HUES6 (cell line): ENCODE results near the gene MICAL2.

Experiments
- H3K27ac ChIP-seq: 2 replicates; pipeline ENCODE4 v1.7.0; 2013; ENCODE audit warnings: low read depth, mild to moderate bottlenecking, low read length, inconsistent platforms
- H3K27me3 ChIP-seq: 2 replicates; pipeline ENCODE4 v1.6.1; 2013; ENCODE audit warnings: low read length; ENCODE audit not compliant: control insufficient read depth, insufficient read depth
- H3K36me3 ChIP-seq: 2 replicates; pipeline ENCODE4 v1.6.1; 2013; ENCODE audit warnings: low read length; ENCODE audit not compliant: control insufficient read depth, insufficient read depth
- H3K4me1 ChIP-seq: 2 replicates; pipeline ENCODE4 v1.6.1; 2013; ENCODE audit warnings: low read length; ENCODE audit not compliant: control insufficient read depth, insufficient read depth
- H3K4me3 ChIP-seq: 2 replicates; pipeline ENCODE4 v1.5.1; 2013; ENCODE audit warnings: low read depth, low read length
- H3K9ac ChIP-seq: one replicate; pipeline ENCODE4 v1.6.1; 2013; ENCODE audit warnings: mild to moderate bottlenecking, low read length
- H3K9me3 ChIP-seq: 2 replicates; pipeline ENCODE4 v1.6.1; 2013; ENCODE audit warnings: low read depth, low read length; ENCODE audit not compliant: control insufficient read depth, insufficient read depth

MICAL2 gene

GRCh38 chr11:12206529-12206928, 96.1 kb downstream of the MICAL2 start:
- Histone ChIP-seq H3K27ac (no peak overlapping the region), H3K4me3 (no peak overlapping the region), H3K9me3 (no peaks in the 10 kb centered on the region), H3K36me3 (no peaks in the 10 kb centered on the region), H3K27me3 (no peaks in the 10 kb centered on the region), H3K4me1 (no peaks in the 10 kb centered on the region), H3K9ac (no peak overlapping the region)

GRCh38 chr11:12207384-12208150, 97.2 kb downstream of the MICAL2 start:
- H3K9ac ChIP-seq, result no peak overlapping the region
- H3K4me3 ChIP-seq, result no peak overlapping the region
- no peaks in the 10 kb centered on the region for H3K4me1 ChIP-seq
- no peaks in the 10 kb centered on the region for H3K36me3 ChIP-seq
- no peak overlapping the region for H3K27ac ChIP-seq
- no peaks in the 10 kb centered on the region for H3K9me3 ChIP-seq
- H3K27me3 ChIP-seq, result no peaks in the 10 kb centered on the region

GRCh38 chr11:12209096-12209495, 98.7 kb downstream of the MICAL2 start:
- Histone ChIP-seq H3K4me1 (peaks cover 7% of the 10 kb centered on the region; the same call in 1 of the 2 replicates), H3K9ac (no peak overlapping the region)

GRCh38 chr11:12210200-12210599, 99.8 kb downstream of the MICAL2 start:
- H3K27me3 ChIP-seq, result no peaks in the 10 kb centered on the region
- H3K4me1 ChIP-seq, result peaks cover 16% of the 10 kb centered on the region; the same call in 1 of the 2 replicates
- H3K9ac ChIP-seq, result no peak overlapping the region
- H3K36me3 ChIP-seq, result no peaks in the 10 kb centered on the region
- H3K27ac ChIP-seq, result no peak overlapping the region
- no peaks in the 10 kb centered on the region for H3K9me3 ChIP-seq
- H3K4me3 ChIP-seq, result no peak overlapping the region

More at GRCh38 chr11:12209096-12209495, 98.7 kb downstream of the MICAL2 start:
- Histone ChIP-seq H3K36me3 (no peaks in the 10 kb centered on the region), H3K27ac (no peak overlapping the region), H3K4me3 (no peak overlapping the region), H3K9me3 (no peaks in the 10 kb centered on the region), H3K27me3 (no peaks in the 10 kb centered on the region)

GRCh38 chr11:12211331-12212065, 101.1 kb downstream of the MICAL2 start:
- Histone ChIP-seq H3K27me3 (no peaks in the 10 kb centered on the region), H3K27ac (no peak overlapping the region), H3K9ac (no peak overlapping the region), H3K36me3 (no peaks in the 10 kb centered on the region), H3K9me3 (no peaks in the 10 kb centered on the region), H3K4me3 (no peak overlapping the region), H3K4me1 (peaks cover 25% of the 10 kb centered on the region; the same call in 1 of the 2 replicates)

GRCh38 chr11:12212174-12212820, 101.9 kb downstream of the MICAL2 start:
- Histone ChIP-seq H3K4me3 (no peak overlapping the region), H3K4me1 (peaks cover 25% of the 10 kb centered on the region; the same call in 1 of the 2 replicates), H3K9me3 (no peaks in the 10 kb centered on the region), H3K36me3 (no peaks in the 10 kb centered on the region), H3K27ac (no peak overlapping the region), H3K27me3 (no peaks in the 10 kb centered on the region), H3K9ac (no peak overlapping the region)

GRCh38 chr11:12212821-12213185, 102.4 kb downstream of the MICAL2 start:
- Histone ChIP-seq H3K4me3 (no peak overlapping the region), H3K27ac (no peak overlapping the region), H3K4me1 (peaks cover 25% of the 10 kb centered on the region; the same call in 1 of the 2 replicates), H3K9me3 (no peaks in the 10 kb centered on the region), H3K27me3 (no peaks in the 10 kb centered on the region), H3K9ac (no peak overlapping the region), H3K36me3 (no peaks in the 10 kb centered on the region)

- Histone ChIP-seq H3K27ac (no peak overlapping the region), H3K9ac (no peak overlapping the region), H3K9me3 (no peaks in the 10 kb centered on the region), H3K4me3 (no peak overlapping the region), H3K4me1 (peaks cover 25% of the 10 kb centered on the region; the same call in 1 of the 2 replicates), H3K27me3 (no peaks in the 10 kb centered on the region), H3K36me3 (no peaks in the 10 kb centered on the region)
These were observed 103.5 kb downstream of the MICAL2 start for GRCh38 chr11:12213883-12214282.

GRCh38 chr11:12214751-12215150, 104.4 kb downstream of the MICAL2 start:
- peaks cover 25% of the 10 kb centered on the region; the same call in 1 of the 2 replicates for H3K4me1 ChIP-seq
- no peaks in the 10 kb centered on the region for H3K9me3 ChIP-seq
- H3K27ac ChIP-seq, result no peak overlapping the region
- no peak overlapping the region for H3K4me3 ChIP-seq
- H3K36me3 ChIP-seq, result no peaks in the 10 kb centered on the region
- no peak overlapping the region for H3K9ac ChIP-seq
- H3K27me3 ChIP-seq, result no peaks in the 10 kb centered on the region

- Histone ChIP-seq H3K9me3 (no peaks in the 10 kb centered on the region), H3K27me3 (no peaks in the 10 kb centered on the region), H3K9ac (no peak overlapping the region), H3K4me1 (peaks cover 25% of the 10 kb centered on the region; the same call in 1 of the 2 replicates), H3K27ac (no peak overlapping the region), H3K4me3 (no peak overlapping the region), H3K36me3 (no peaks in the 10 kb centered on the region)
These were observed 104.8 kb downstream of the MICAL2 start for GRCh38 chr11:12215181-12215593.

GRCh38 chr11:12216041-12216451, 105.7 kb downstream of the MICAL2 start:
- H3K4me3 ChIP-seq, result no peak overlapping the region
- H3K27ac ChIP-seq, result no peak overlapping the region
- H3K36me3 ChIP-seq, result no peaks in the 10 kb centered on the region
- no peaks in the 10 kb centered on the region for H3K27me3 ChIP-seq
- H3K9ac ChIP-seq, result no peak overlapping the region
- peaks cover 25% of the 10 kb centered on the region; the same call in 1 of the 2 replicates for H3K4me1 ChIP-seq
- no peaks in the 10 kb centered on the region for H3K9me3 ChIP-seq
